Ascending aorta (tissue), 2 donors: ENCODE measurements around the gene PROM2. TPM values are rescaled to one million over a fixed set of nuclear protein-coding genes. Genes with fewer than 3 reads are reported as not detected.

ENCODE experiments used
- DNase-seq, 2 donors: peaks; one replicate each; pipeline ENCODE4 v3.0.0-alpha.2; 2019; ENCODE audit warnings: low spot score in 2 of 2
- H3K27ac ChIP-seq, 2 donors: fragments of 200-600 bp; sonication (generic); one replicate each; pipeline ENCODE4 v1.5.1; 2016 to 2017; ENCODE audit warnings: mild to moderate bottlenecking in 1 of 2
- H3K27me3 ChIP-seq: fragments of 200-600 bp; sonication (generic); one replicate; pipeline ENCODE4 v1.5.1; 2017
- H3K36me3 ChIP-seq, 2 donors: fragments of 200-600 bp; sonication (generic); one replicate each; pipeline ENCODE4 v1.5.1; 2016
- H3K4me1 ChIP-seq, 2 donors: fragments of 200-600 bp; sonication (generic); one replicate each; pipeline ENCODE4 v1.5.1; 2016 to 2017; ENCODE audit warnings: mild to moderate bottlenecking in 1 of 2
- H3K4me3 ChIP-seq, 2 donors: fragments of 200-600 bp; sonication (generic); one replicate each; pipeline ENCODE4 v1.5.1; 2016 to 2017; ENCODE audit warnings: mild to moderate bottlenecking in 1 of 2
- H3K9me3 ChIP-seq, 2 donors: fragments of 200-600 bp; sonication (generic); one replicate each; pipeline ENCODE4 v1.5.1; 2016
- intact Hi-C: fragments of 100-400 bp; cut with DNase I; formaldehyde crosslinking; loops from one replicate; pipeline ENCODE4 v1.15.1; 2023
- total RNA-seq: library from RNA; depleted of rRNA; stranded (reverse); fragments of >200 nt; gene quantifications from one replicate; pipeline ENCODE4 v1.1.0, GENCODE V29; 2016
- TF ChIP-seq, protein P1 (sequence below), 3 experiments: fragments of 200-600 bp in 2 of 3; fragments of 450-650 bp in 1 of 3; sonication (generic) in 2 of 3; IDR thresholded peaks; one replicate each; pipeline ENCODE4 v1.5.1; 2016 to 2019; ENCODE audit warnings: antibody characterized with exemption in 3 of 3, mild to moderate bottlenecking in 1 of 3, moderate library complexity in 1 of 3

PROM2 gene
- total RNA-seq, 1 donor from 2014 or later: not detected

DNA sequence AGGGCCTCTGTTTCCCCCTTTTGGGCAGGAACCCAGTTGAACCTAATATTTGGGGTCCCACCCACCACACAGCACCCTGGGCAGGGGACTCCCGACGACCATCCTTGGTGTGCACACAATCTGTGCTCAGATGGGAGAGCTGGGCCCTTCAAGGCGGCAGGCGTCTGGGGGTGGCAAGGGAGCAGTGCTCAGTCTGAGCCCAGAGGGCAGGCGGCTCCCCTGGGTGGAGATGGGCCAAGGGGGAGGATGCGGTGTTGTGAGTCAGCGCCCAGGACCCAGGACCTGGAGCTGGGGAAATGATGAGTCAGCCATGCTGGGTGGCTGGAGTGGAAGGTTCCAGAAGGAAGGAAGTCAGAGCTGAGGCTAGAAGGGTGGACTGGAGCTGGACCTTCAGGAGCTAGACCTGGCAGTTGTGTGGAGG lies 3.8 kb downstream of the PROM2 start:
- H3K27ac ChIP-seq: no peak overlapping the region

DNA sequence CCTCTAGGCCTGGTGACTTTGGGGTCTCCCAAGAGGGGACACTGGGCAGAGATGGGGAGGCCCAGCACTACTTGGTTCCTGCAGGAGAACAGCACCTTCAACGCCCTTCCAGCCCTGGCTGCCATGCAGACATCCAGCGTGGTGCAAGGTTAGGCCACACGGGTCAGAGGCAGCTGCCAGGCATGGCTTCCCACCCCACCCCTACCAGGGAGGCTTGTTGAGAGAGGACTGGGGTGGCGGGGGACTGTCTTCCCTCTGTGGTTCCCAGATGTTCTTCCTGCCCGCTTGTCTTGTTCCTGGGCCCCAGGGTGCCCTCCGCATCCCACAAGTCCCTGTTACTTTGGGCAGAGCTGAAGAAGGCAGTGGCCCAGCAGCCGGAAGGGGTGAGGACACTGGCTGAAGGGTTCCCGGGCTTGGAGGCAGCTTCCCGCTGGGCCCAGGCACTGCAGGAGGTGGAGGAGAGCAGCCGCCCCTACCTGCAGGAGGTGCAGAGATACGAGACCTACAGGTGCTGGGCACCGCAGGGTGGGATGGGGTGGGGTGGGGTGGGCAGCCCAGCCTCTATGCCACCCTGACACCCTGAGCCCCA lies 4.5 kb downstream of the PROM2 start:
- Histone ChIP-seq H3K4me3 (no peak overlapping the region), H3K36me3 (no peaks in the 10 kb centered on the region), H3K9me3 (no peaks in the 10 kb centered on the region), H3K4me1 (no peaks in the 10 kb centered on the region), H3K27ac (no peak overlapping the region), H3K27me3 (no peaks in the 10 kb centered on the region)
- intact Hi-C loops: no loop called here
- DNase-seq: no peak
- TF ChIP-seq, protein P1, sequence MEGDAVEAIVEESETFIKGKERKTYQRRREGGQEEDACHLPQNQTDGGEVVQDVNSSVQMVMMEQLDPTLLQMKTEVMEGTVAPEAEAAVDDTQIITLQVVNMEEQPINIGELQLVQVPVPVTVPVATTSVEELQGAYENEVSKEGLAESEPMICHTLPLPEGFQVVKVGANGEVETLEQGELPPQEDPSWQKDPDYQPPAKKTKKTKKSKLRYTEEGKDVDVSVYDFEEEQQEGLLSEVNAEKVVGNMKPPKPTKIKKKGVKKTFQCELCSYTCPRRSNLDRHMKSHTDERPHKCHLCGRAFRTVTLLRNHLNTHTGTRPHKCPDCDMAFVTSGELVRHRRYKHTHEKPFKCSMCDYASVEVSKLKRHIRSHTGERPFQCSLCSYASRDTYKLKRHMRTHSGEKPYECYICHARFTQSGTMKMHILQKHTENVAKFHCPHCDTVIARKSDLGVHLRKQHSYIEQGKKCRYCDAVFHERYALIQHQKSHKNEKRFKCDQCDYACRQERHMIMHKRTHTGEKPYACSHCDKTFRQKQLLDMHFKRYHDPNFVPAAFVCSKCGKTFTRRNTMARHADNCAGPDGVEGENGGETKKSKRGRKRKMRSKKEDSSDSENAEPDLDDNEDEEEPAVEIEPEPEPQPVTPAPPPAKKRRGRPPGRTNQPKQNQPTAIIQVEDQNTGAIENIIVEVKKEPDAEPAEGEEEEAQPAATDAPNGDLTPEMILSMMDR (IDR thresholded peaks at IDR 0.05): no peak

More for the DNA sequence above, 3.8 kb downstream of the PROM2 start:
- Histone ChIP-seq H3K4me3 (no peak overlapping the region), H3K36me3 (no peaks in the 10 kb centered on the region), H3K4me1 (no peaks in the 10 kb centered on the region), H3K27me3 (no peaks in the 10 kb centered on the region), H3K9me3 (no peaks in the 10 kb centered on the region)
- no peak for DNase-seq
- intact Hi-C loops: no loop called here
- TF ChIP-seq, protein P1 (IDR thresholded peaks at IDR 0.05): no peak

DNA sequence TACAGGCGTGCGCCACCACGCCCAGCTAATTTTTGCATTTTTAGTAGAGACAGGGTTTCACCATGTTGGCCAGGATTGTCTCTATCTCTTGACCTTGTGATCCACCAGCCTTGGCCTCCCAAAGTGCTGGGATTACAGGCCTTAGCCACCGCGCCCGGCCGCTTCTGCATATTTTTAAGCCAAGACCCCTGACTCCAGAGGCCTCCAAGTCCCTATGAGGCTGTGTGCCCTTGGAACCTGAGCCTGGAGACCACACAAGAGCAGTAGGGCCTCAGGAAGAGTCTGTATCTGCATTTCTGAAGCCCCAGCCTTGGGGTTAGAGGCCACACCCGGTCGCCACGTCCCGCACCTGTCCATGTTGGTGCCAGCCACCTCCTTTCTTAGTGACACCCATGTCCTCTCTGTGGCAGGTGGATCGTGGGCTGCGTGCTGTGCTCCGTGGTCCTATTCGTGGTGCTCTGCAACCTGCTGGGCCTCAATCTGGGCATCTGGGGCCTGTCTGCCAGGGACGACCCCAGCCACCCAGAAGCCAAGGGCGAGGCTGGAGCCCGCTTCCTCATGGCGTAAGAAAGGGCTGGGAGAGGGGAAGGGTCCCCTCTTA lies 5.3 kb downstream of the PROM2 start:
- TF ChIP-seq, protein P1 (IDR thresholded peaks at IDR 0.05): no peak
- H3K27ac ChIP-seq: no peak overlapping the region
- H3K4me1 ChIP-seq: no peaks in the 10 kb centered on the region
- no peak overlapping the region for H3K4me3 ChIP-seq
- intact Hi-C loops: no loop called here
- H3K36me3 ChIP-seq: no peaks in the 10 kb centered on the region
- DNase-seq: no peak
- no peaks in the 10 kb centered on the region for H3K9me3 ChIP-seq
- H3K27me3 ChIP-seq: no peaks in the 10 kb centered on the region

DNA sequence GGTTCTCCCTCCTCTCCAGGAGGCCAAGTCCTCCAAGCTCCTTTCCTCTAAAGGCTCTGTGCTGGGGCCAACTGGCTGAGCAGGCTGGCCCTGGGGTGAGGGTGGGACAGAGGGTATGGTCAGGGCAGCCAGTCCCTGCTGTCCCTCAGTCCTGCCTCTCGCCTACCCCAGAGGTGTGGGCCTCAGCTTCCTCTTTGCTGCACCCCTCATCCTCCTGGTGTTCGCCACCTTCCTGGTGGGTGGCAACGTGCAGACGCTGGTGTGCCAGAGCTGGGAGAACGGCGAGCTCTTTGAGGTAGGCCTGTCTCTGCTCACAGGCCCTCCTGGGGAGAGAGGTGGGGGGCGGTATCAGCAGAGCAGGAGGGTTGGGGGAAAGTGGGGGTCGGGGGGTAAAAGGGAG lies 6.8 kb downstream of the PROM2 start:
- H3K4me1 ChIP-seq: no peaks in the 10 kb centered on the region
- H3K9me3 ChIP-seq: no peaks in the 10 kb centered on the region
- TF ChIP-seq, protein P1 (IDR thresholded peaks at IDR 0.05): no peak
- H3K27me3 ChIP-seq: no peaks in the 10 kb centered on the region
- no peak overlapping the region for H3K4me3 ChIP-seq
- DNase-seq: no peak
- H3K27ac ChIP-seq: no peak overlapping the region
- H3K36me3 ChIP-seq: no peaks in the 10 kb centered on the region
- intact Hi-C loops: no loop called here

DNA sequence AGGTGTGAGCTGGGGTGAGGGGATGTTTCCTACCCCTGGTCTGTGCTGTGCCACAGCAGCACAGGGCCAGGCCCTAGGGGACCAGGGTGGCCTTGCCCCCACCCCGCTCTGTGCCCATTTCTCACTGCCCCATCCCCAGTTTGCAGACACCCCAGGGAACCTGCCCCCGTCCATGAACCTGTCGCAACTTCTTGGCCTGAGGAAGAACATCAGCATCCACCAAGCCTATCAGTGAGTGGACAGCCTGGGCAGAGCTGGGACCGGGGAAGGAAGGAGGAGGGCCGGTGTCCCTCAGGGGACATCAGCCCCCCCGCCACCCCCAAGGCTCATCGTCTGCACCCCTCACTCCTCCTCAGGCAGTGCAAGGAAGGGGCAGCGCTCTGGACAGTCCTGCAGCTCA lies 7.5 kb downstream of the PROM2 start:
- H3K4me3 ChIP-seq: no peak overlapping the region
- H3K9me3 ChIP-seq: no peaks in the 10 kb centered on the region
- no peaks in the 10 kb centered on the region for H3K4me1 ChIP-seq
- no peaks in the 10 kb centered on the region for H3K27me3 ChIP-seq
- intact Hi-C loops: no loop called here
- H3K36me3 ChIP-seq: no peaks in the 10 kb centered on the region
- no peak overlapping the region for H3K27ac ChIP-seq
- TF ChIP-seq, protein P1 (IDR thresholded peaks at IDR 0.05): no peak
- no peak for DNase-seq
